HCT116 (cell line): Measurements from ENCODE around the gene SHROOM1. TPM values are rescaled to one million over a fixed set of nuclear protein-coding genes. Genes with fewer than 3 reads are reported as not detected.
"Not testable (repeated sequence)": the region's sequence is repeated elsewhere in the genome, so short reads cannot be mapped to it uniquely, and the experiment has no call there.

ENCODE experiments used
- ATAC-seq: fragments of 200-7000 bp; cut with Tn5 transposase; 2 replicates; pipeline ENCODE4 v1.9.1; 2020; ENCODE audit warnings: mild to moderate bottlenecking, moderate library complexity
- BruUV-seq: library from RNA; stranded (reverse); fragments of 400-500 nt; replicated peaks from 2 replicates; lab custom pipeline; 2021; lab: Mats Ljungman, UMichigan
- CTCF ChIA-PET: fragments of 300-600 bp; sonication (Branson Sonifier 250); formaldehyde crosslinking; loops from one replicate; lab custom pipeline; 2021; ENCODE audit warnings: antibody characterized with exemption; lab: Charles Lee
- POLR2A ChIA-PET: fragments of 300-600, 350-600 bp; sonication (Branson Sonifier 250); formaldehyde crosslinking; loops from one replicate; lab custom pipeline; 2021; ENCODE audit warnings: antibody characterized with exemption; lab: Charles Lee
- RAD21 ChIA-PET, 2 experiments: fragments of 300-600 bp; sonication (Branson Sonifier 250); formaldehyde crosslinking; loops; one replicate each; lab custom pipeline; 2023; ENCODE audit warnings: low total read pairs in 2 of 2; ENCODE audit not compliant: uncharacterized antibody in 2 of 2, unreplicated experiment in 2 of 2, low non-redundant PET in 1 of 2; lab: Charles Lee
- DNase-seq: peaks from one replicate; pipeline ENCODE4 v3.0.0-alpha.2; 2010; ENCODE audit warnings: low read depth, low spot score
- H2AFZ ChIP-seq: fragments of 200-600 bp; shearing (Covaris generic), sonication (generic); 2 replicates; pipeline ENCODE4 v1.6.1; 2017; ENCODE audit warnings: low read depth, mixed run types, mixed read lengths, antibody characterized with exemption, low read length; ENCODE audit not compliant: poor library complexity, severe bottlenecking
- H3K27ac ChIP-seq: 2 replicates; pipeline ENCODE4 v1.5.1; 2012; ENCODE audit warnings: low read depth, low read length
- H3K27me3 ChIP-seq: fragments of 200-600 bp; sonication (generic); 2 replicates; pipeline ENCODE4 v1.6.1; 2016; ENCODE audit warnings: mixed run types, low read length, mixed read lengths; ENCODE audit not compliant: insufficient read depth
- H3K36me3 ChIP-seq, 2 experiments: fragments of 200-500 bp in 1 of 2; fragments of 200-600 bp in 1 of 2; sonication (Bioruptor generic) in 1 of 2; sonication (generic) in 1 of 2; 2 replicates each; pipeline versions ENCODE4 v1.5.1 to v1.6.1; 2014 to 2016; ENCODE audit warnings: low read length in 2 of 2, inconsistent platforms in 1 of 2, mixed read lengths in 1 of 2, mixed run types in 1 of 2; ENCODE audit not compliant: insufficient read depth in 2 of 2, control insufficient read depth in 1 of 2
- H3K4me1 ChIP-seq, 2 experiments: fragments of 200-600 bp in 1 of 2; sonication (generic) in 1 of 2; 2 replicates each; pipeline versions ENCODE4 v1.5.1 to v1.6.1; 2012 to 2017; ENCODE audit warnings: low read length in 2 of 2, inconsistent platforms in 1 of 2, mild to moderate bottlenecking in 1 of 2, mixed read lengths in 1 of 2, mixed run types in 1 of 2, moderate library complexity in 1 of 2; ENCODE audit not compliant: insufficient read depth in 2 of 2, control insufficient read depth in 1 of 2
- H3K4me2 ChIP-seq: fragments of 200-600 bp; sonication (generic); 2 replicates; pipeline ENCODE4 v1.6.1; 2017; ENCODE audit warnings: mixed run types, low read length, mixed read lengths
- H3K4me3 ChIP-seq, 2 experiments: fragments of 200-600 bp in 1 of 2; sonication (generic) in 1 of 2; replicated peaks in 1 of 2; 2 replicates each; pipeline ENCODE4 v1.5.1; 2011 to 2016; ENCODE audit warnings: low read length in 2 of 2, control low read depth in 1 of 2, low read depth in 1 of 2, mild to moderate bottlenecking in 1 of 2, mixed read lengths in 1 of 2, mixed run types in 1 of 2
- H3K79me2 ChIP-seq: fragments of 200-600 bp; sonication (generic); 2 replicates; pipeline ENCODE4 v1.6.1; 2017; ENCODE audit warnings: mild to moderate bottlenecking, mixed run types, low read length, moderate library complexity, mixed read lengths; ENCODE audit not compliant: insufficient read depth
- H3K9ac ChIP-seq: fragments of 200-600 bp; sonication (generic); 2 replicates; pipeline ENCODE4 v1.6.1; 2016; ENCODE audit warnings: low read length, mixed read lengths
- H3K9me2 ChIP-seq: fragments of 200-600 bp; sonication (generic), shearing (Covaris generic); 2 replicates; pipeline ENCODE4 v1.6.1; 2017; ENCODE audit warnings: mixed run types, mild to moderate bottlenecking, moderate library complexity; ENCODE audit not compliant: insufficient read depth
- H3K9me3 ChIP-seq, 2 experiments: fragments of 200-500 bp in 1 of 2; fragments of 200-600 bp in 1 of 2; sonication (Bioruptor generic) in 1 of 2; sonication (generic) in 1 of 2; 2 replicates each; pipeline ENCODE4 v1.6.1; 2014 to 2017; ENCODE audit warnings: low read length in 2 of 2, mixed read lengths in 2 of 2, inconsistent platforms in 1 of 2, low read depth in 1 of 2, mild to moderate bottlenecking in 1 of 2, mixed run types in 1 of 2, moderate library complexity in 1 of 2; ENCODE audit not compliant: control insufficient read depth in 1 of 2, insufficient read depth in 1 of 2
- H4K20me1 ChIP-seq: fragments of 200-600 bp; sonication (generic), shearing (Covaris generic); 2 replicates; pipeline ENCODE4 v1.6.1; 2017; ENCODE audit warnings: mixed run types, mild to moderate bottlenecking, moderate library complexity; ENCODE audit not compliant: insufficient read depth
- CEBPB ChIP-seq: IDR thresholded peaks from 2 replicates; pipeline ENCODE4 v1.6.1; 2012; ENCODE audit warnings: low read depth
- JUND ChIP-seq: IDR thresholded peaks from 2 replicates; pipeline ENCODE4 v1.6.1; 2012
- RAD21 ChIP-seq: IDR thresholded peaks from 2 replicates; pipeline ENCODE4 v1.6.1; 2012; ENCODE audit warnings: low read depth, mild to moderate bottlenecking
- SIN3A ChIP-seq: IDR thresholded peaks from 2 replicates; pipeline ENCODE4 v1.6.1; 2012; ENCODE audit warnings: low read depth
- SRF ChIP-seq: IDR thresholded peaks from 2 replicates; pipeline ENCODE4 v1.6.1; 2012; ENCODE audit warnings: low read depth
- ZNF274 ChIP-seq: fragments of 200-500 bp; sonication (Bioruptor generic); IDR thresholded peaks from 2 replicates; pipeline ENCODE4 v1.6.1; 2014; ENCODE audit warnings: mild to moderate bottlenecking, low read depth, low read length, inconsistent platforms
- intact Hi-C: fragments of 100-400 bp; cut with micrococcal nuclease; formaldehyde crosslinking; loops from 2 replicates; pipeline ENCODE4 v1.10.0; 2022
- total RNA-seq: library from RNA; stranded (reverse); gene quantifications from one replicate; pipeline ENCODE4 v1.2.1, GENCODE V29; 2021; ENCODE audit not compliant: unreplicated experiment

The SHROOM1 gene
- total RNA-seq, 1 experiment from 2014 or later, result 9.5 TPM

DNA sequence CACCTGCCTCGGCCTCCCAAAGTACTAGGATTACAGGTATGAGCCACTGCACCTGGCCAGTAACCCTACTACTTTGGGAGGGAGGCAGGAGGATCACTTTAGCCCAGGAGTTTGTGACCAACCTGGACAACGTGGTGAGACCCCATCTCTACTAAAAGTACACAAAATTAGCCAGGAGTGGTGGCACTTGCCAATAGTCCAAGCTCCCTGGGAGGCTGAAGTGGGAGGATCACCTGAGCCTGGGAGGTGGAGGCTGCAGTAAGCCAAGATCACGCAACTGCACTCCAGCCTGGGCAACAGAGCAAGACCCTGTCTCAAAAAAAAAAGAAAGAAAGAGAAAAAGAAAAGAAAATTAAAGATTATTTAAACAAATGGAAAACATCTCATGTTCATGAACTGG is 25.6 kb upstream of the SHROOM1 start:
- no peak overlapping the region for H3K9ac ChIP-seq

GRCh38 chr5:132854992-132855391 is 24.5 kb upstream of the SHROOM1 start:
- not testable (repeated sequence) for BruUV-seq
- POLR2A ChIA-PET, result interaction anchor here (1.3 kb wide), 1 partner anchor 10 kb away, joined by 4 read pairs; no protein-coding TSS in a partner anchor

More for the DNA sequence above, 25.6 kb upstream of the SHROOM1 start:
- intact Hi-C loops, result no loop called here
- ATAC-seq, result no peak
- Histone ChIP-seq H3K4me2 (no peak overlapping the region), H3K36me3 (no peaks in the 10 kb centered on the region), H3K27me3 (no peaks in the 10 kb centered on the region), H4K20me1 (no peaks in the 10 kb centered on the region), H3K9me3 (no peaks in the 10 kb centered on the region), H3K9me2 (no peaks in the 10 kb centered on the region), H3K4me3 (no peak overlapping the region), H3K4me1 (no peaks in the 10 kb centered on the region), H3K79me2 (no peaks in the 10 kb centered on the region), H2AFZ (no peak overlapping the region), H3K27ac (no peak overlapping the region)
- no peak for DNase-seq
- CTCF ChIA-PET, result no interaction called here
- POLR2A ChIA-PET, result no interaction called here
- no TSS peak for BruUV-seq
- TF ChIP-seq SRF (no peak), SIN3A (no peak), CEBPB (no peak), JUND (no peak), ZNF274 (no peak), RAD21 (no peak)
- RAD21 ChIA-PET, result no interaction called here

More at GRCh38 chr5:132854992-132855391, 24.5 kb upstream of the SHROOM1 start:
- H3K36me3 ChIP-seq, DNase-seq, H3K27me3 ChIP-seq, H3K9me3 ChIP-seq, H3K4me1 ChIP-seq, intact Hi-C loops, CTCF ChIA-PET, H3K79me2 ChIP-seq, H3K4me2 ChIP-seq, H3K4me3 ChIP-seq, ATAC-seq, RAD21 ChIA-PET, H3K27ac ChIP-seq, H3K9ac ChIP-seq, H3K9me2 ChIP-seq, H4K20me1 ChIP-seq, H2AFZ ChIP-seq: not testable (repeated sequence)
